Measurements from ENCODE around the gene BRD7.

BRD7 gene

DNA sequence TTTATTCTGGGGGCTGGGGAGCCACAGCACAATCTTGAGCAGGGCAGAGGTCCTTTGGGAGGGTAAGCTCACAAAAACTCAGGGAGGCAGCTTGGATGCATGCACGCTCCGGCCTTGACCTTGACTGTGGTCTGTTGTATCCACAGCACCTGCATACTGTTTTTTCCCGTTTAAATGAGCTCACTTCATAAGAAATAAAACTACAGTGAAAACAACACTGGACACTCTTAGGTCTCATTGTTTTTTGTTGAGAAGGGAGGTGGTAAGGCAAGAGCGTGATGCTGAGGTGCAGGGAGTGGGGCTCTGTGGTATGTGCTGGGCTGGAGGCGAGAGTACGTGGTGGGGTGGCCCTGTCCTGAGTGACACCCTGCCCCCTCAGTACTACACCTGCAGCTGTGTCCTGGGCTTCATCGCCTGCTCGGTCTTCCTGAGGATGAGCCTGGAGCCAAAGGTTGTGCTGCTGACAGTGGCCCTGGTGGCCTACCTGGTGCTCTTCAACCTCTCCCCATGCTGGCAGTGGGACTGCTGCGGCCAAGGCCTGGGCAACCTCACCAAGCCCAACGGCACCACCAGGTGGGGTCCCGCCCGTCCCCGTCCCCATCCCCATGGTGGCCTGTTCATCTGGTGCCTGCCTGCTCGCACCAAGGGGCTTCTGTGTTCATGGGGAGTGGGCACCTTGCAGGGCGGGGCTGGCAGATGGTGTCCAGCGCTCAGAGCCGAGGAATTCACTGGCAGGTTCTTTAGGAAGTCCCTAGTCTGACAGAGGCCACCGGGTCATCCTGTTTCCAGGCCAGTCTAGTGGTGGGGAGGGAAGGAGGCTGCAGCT, 58.3 kb downstream of the BRD7 start:
- H3K4me1 Mint-ChIP-seq (ENCODE audit: low read depth), result peaks cover 14% of the 10 kb centered on the region
- peaks cover 38% of the 10 kb centered on the region for H3K36me3 Mint-ChIP-seq (ENCODE audit: low read depth)

GRCh38 chr16:50309527-50310307, 59.1 kb downstream of the BRD7 start:
- H3K36me3 Mint-ChIP-seq (ENCODE audit: low read depth), result peaks cover 30% of the 10 kb centered on the region
- no peaks in the 10 kb centered on the region for H3K27me3 Mint-ChIP-seq
- no peaks in the 10 kb centered on the region for H3K9me3 Mint-ChIP-seq
- H3K4me1 Mint-ChIP-seq (ENCODE audit: low read depth), result peaks cover 14% of the 10 kb centered on the region
- H3K4me3 Mint-ChIP-seq, result no peak overlapping the region
- no peak overlapping the region for H3K27ac Mint-ChIP-seq

More for the DNA sequence above, 58.3 kb downstream of the BRD7 start:
- no peak overlapping the region for H3K4me3 Mint-ChIP-seq
- H3K27me3 Mint-ChIP-seq, result no peaks in the 10 kb centered on the region
- no peaks in the 10 kb centered on the region for H3K9me3 Mint-ChIP-seq
- no peak overlapping the region for H3K27ac Mint-ChIP-seq

DNA sequence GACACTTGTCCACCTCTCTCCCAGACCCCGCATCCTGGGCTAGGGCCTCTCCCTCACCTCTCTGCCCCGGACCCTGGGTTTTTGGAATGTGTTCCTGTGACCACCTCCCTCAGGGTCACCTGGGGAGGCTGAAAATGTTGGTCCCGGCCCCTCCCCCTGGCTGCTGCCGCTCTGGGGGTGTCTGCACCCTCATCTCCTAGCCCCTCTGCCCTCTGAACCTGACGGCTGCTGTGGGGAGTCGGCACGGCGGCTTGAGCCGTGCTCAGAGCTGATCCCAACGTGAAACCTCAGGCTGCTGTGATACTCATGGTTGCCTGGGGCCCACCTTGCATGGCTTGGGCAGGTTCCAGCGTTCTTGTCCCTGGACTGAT, 59.6 kb downstream of the BRD7 start:
- H3K27ac Mint-ChIP-seq, result no peak overlapping the region
- H3K36me3 Mint-ChIP-seq (ENCODE audit: low read depth), result peaks cover 24% of the 10 kb centered on the region
- peaks cover 14% of the 10 kb centered on the region for H3K4me1 Mint-ChIP-seq (ENCODE audit: low read depth)
- no peaks in the 10 kb centered on the region for H3K27me3 Mint-ChIP-seq
- H3K9me3 Mint-ChIP-seq, result no peaks in the 10 kb centered on the region
- H3K4me3 Mint-ChIP-seq, result no peak overlapping the region

GRCh38 chr16:50308237-50308965, 60.4 kb downstream of the BRD7 start:
- Mint-ChIP-seq H3K27ac (no peak overlapping the region), H3K9me3 (no peaks in the 10 kb centered on the region), H3K36me3 (ENCODE audit: low read depth) (peaks cover 17% of the 10 kb centered on the region), H3K4me3 (no peak overlapping the region), H3K4me1 (ENCODE audit: low read depth) (peaks cover 8% of the 10 kb centered on the region), H3K27me3 (no peaks in the 10 kb centered on the region)

DNA sequence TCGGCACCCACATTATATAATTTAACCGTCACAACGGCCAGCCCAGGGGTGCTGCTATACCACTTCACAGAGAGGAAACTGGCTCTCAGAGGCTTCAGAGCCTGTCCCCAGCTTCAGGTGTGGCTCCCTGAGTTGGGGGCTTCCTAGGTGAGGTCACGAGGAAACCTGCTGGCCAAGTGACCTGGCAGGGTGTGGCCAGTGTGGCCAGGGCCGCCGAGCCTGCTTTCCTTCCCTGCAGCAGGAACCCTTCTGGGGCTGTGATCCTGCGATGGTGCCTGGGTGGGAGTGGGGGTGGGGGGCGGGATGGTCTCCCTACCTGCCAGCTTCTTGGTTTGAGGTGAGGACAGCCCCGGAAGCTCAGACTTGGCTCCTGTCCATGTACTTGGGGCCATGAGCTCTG, 62.5 kb downstream of the BRD7 start:
- H3K36me3 Mint-ChIP-seq (ENCODE audit: low read depth), result peaks cover 12% of the 10 kb centered on the region
- H3K4me1 Mint-ChIP-seq (ENCODE audit: low read depth), result no peaks in the 10 kb centered on the region
- no peaks in the 10 kb centered on the region for H3K9me3 Mint-ChIP-seq
- no peak overlapping the region for H3K4me3 Mint-ChIP-seq
- no peak overlapping the region for H3K27ac Mint-ChIP-seq
- no peaks in the 10 kb centered on the region for H3K27me3 Mint-ChIP-seq

- H3K27ac Mint-ChIP-seq, result no peak overlapping the region
- H3K9me3 Mint-ChIP-seq, result no peaks in the 10 kb centered on the region
- no peak overlapping the region for H3K4me3 Mint-ChIP-seq
- H3K36me3 Mint-ChIP-seq (ENCODE audit: low read depth), result peaks cover 12% of the 10 kb centered on the region
- no peaks in the 10 kb centered on the region for H3K4me1 Mint-ChIP-seq (ENCODE audit: low read depth)
- H3K27me3 Mint-ChIP-seq, result no peaks in the 10 kb centered on the region
Measured at GRCh38 chr16:50305441-50306061, 63.2 kb downstream of the BRD7 start.

- Mint-ChIP-seq H3K27me3 (no peaks in the 10 kb centered on the region), H3K4me1 (ENCODE audit: low read depth) (no peaks in the 10 kb centered on the region), H3K27ac (no peak overlapping the region), H3K9me3 (no peaks in the 10 kb centered on the region), H3K4me3 (no peak overlapping the region), H3K36me3 (ENCODE audit: low read depth) (peaks cover 12% of the 10 kb centered on the region)
Measured at GRCh38 chr16:50304467-50305440, 64.0 kb downstream of the BRD7 start.

GRCh38 chr16:50303605-50304466, 65.0 kb downstream of the BRD7 start:
- peaks cover 12% of the 10 kb centered on the region for H3K36me3 Mint-ChIP-seq (ENCODE audit: low read depth)
- no peaks in the 10 kb centered on the region for H3K4me1 Mint-ChIP-seq (ENCODE audit: low read depth)
- H3K4me3 Mint-ChIP-seq, result no peak overlapping the region
- no peaks in the 10 kb centered on the region for H3K9me3 Mint-ChIP-seq
- no peak overlapping the region for H3K27ac Mint-ChIP-seq
- H3K27me3 Mint-ChIP-seq, result no peaks in the 10 kb centered on the region

GRCh38 chr16:50303041-50303604, 65.7 kb downstream of the BRD7 start:
- H3K27me3 Mint-ChIP-seq, result no peaks in the 10 kb centered on the region
- no peak overlapping the region for H3K27ac Mint-ChIP-seq
- no peaks in the 10 kb centered on the region for H3K4me1 Mint-ChIP-seq (ENCODE audit: low read depth)
- H3K36me3 Mint-ChIP-seq (ENCODE audit: low read depth), result peaks cover 12% of the 10 kb centered on the region
- no peaks in the 10 kb centered on the region for H3K9me3 Mint-ChIP-seq
- H3K4me3 Mint-ChIP-seq, result no peak overlapping the region

- Mint-ChIP-seq H3K27ac (no peak overlapping the region), H3K9me3 (no peaks in the 10 kb centered on the region), H3K4me1 (ENCODE audit: low read depth) (no peaks in the 10 kb centered on the region), H3K36me3 (ENCODE audit: low read depth) (peaks cover 12% of the 10 kb centered on the region), H3K27me3 (no peaks in the 10 kb centered on the region), H3K4me3 (no peak overlapping the region)
Measured at GRCh38 chr16:50302472-50303005, 66.2 kb downstream of the BRD7 start.

- Mint-ChIP-seq H3K9me3 (no peaks in the 10 kb centered on the region), H3K4me3 (no peak overlapping the region), H3K4me1 (ENCODE audit: low read depth) (no peaks in the 10 kb centered on the region), H3K27ac (no peak overlapping the region), H3K27me3 (no peaks in the 10 kb centered on the region), H3K36me3 (ENCODE audit: low read depth) (peaks cover 6% of the 10 kb centered on the region)
Measured at GRCh38 chr16:50301626-50302471, 66.9 kb downstream of the BRD7 start.

Data from stimulated activated naive CD8-positive, alpha-beta T cell treated with anti-CD3 and anti-CD28 coated beads, Interleukin-15, Interleukin-2, amounts not matched to agents 100 ng/mL and 50 ng/mL, for 24 hours (primary cell).